Measurements from ENCODE around the gene MOCOS.

Gene MOCOS

GRCh38 chr18:36296650-36297416, 109.5 kb downstream of the MOCOS start:
- TF ChIP-seq ZBTB7A (IDR thresholded peaks at IDR 0.05; ENCODE audit: low read depth) (peak; percentile 59; the same call in 1 of the 2 replicates), RAD21 (IDR thresholded peaks at IDR 0.05; ENCODE audit: low read depth) (peak; percentile 48), REST (IDR thresholded peaks at IDR 0.05; ENCODE audit: low read depth) (no peak), CREB1 (IDR thresholded peaks at IDR 0.05; ENCODE audit: low read depth) (no peak), FOXM1 (IDR thresholded peaks at IDR 0.05; ENCODE audit: borderline replicate concordance, low read depth) (no peak), YY1 (IDR thresholded peaks at IDR 0.05; ENCODE audit: low read depth) (no peak)
- TF ChIP-seq, protein P1, sequence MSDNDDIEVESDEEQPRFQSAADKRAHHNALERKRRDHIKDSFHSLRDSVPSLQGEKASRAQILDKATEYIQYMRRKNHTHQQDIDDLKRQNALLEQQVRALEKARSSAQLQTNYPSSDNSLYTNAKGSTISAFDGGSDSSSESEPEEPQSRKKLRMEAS (IDR thresholded peaks at IDR 0.05): no peak

DNA sequence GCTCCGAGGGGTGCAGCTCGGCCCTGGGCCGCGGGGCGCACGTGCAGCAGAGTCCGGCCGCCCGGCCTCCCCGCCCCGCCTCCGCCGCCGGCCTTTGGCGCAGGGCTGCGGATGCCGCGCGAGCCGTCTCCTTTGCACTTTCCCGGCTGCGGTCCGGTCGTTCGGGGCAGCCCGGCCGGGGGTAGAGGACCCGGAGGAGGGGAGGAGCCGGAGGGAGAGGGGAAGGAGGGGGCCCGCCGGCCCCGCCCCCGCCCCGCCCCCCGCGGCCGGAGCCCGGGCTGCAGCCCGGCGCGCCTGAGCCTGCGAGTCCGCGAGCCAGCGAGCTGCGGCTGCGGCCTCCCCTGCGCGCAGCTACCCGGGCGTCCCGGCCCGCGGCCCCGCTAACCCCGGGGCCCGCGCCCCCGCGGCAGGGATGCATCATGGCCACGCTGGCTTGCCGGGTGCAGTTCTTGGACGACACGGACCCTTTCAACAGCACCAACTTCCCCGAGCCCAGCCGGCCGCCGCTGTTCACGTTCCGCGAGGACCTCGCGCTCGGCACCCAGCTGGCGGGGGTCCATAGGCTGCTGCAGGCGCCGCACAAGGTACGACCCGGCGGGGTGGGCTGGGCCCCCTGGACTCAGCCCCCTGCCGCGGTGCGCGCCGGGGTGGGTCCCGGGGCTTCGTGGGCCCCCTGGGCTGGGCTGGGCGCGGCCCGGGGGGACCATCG, 110.3 kb downstream of the MOCOS start, which contains the start of gene FHOD3:
TSS of gene FHOD3 (plus strand) at position 297 of the 709 bp plus-strand sequence. CDS start at position 420, 123 bp downstream.
- TF ChIP-seq, protein P1 (IDR thresholded peaks at IDR 0.05): no peak
- TF ChIP-seq, protein P2, sequence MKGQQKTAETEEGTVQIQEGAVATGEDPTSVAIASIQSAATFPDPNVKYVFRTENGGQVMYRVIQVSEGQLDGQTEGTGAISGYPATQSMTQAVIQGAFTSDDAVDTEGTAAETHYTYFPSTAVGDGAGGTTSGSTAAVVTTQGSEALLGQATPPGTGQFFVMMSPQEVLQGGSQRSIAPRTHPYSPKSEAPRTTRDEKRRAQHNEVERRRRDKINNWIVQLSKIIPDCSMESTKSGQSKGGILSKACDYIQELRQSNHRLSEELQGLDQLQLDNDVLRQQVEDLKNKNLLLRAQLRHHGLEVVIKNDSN (IDR thresholded peaks at IDR 0.05): no peak
- no peak for TF ChIP-seq TCF12 (IDR thresholded peaks at IDR 0.05; ENCODE audit: low read depth)
- no peak for TF ChIP-seq ZBTB7A (IDR thresholded peaks at IDR 0.05; ENCODE audit: low read depth)
- TF ChIP-seq TAF1 (IDR thresholded peaks at IDR 0.05; ENCODE audit: low read depth): no peak
- TF ChIP-seq NFIC (IDR thresholded peaks at IDR 0.05): no peak
- no peak for TF ChIP-seq REST (IDR thresholded peaks at IDR 0.05; ENCODE audit: low read depth)
- TF ChIP-seq CREB1 (IDR thresholded peaks at IDR 0.05; ENCODE audit: low read depth): no peak
- no peak for TF ChIP-seq EGR1 (IDR thresholded peaks at IDR 0.05)
- TF ChIP-seq TEAD4 (IDR thresholded peaks at IDR 0.05): no peak
- no peak for TF ChIP-seq EP300 (IDR thresholded peaks at IDR 0.05; ENCODE audit: borderline replicate concordance)
- no peak for TF ChIP-seq CEBPB (IDR thresholded peaks at IDR 0.05)
- TF ChIP-seq RAD21 (IDR thresholded peaks at IDR 0.05; ENCODE audit: low read depth): no peak
- no peak for TF ChIP-seq FOXM1 (IDR thresholded peaks at IDR 0.05; ENCODE audit: borderline replicate concordance, low read depth)
- TF ChIP-seq YY1 (IDR thresholded peaks at IDR 0.05; ENCODE audit: low read depth): no peak

- TF ChIP-seq YY1 (IDR thresholded peaks at IDR 0.05; ENCODE audit: low read depth) (no peak), CEBPB (IDR thresholded peaks at IDR 0.05) (no peak), EGR1 (IDR thresholded peaks at IDR 0.05) (no peak), RAD21 (IDR thresholded peaks at IDR 0.05; ENCODE audit: low read depth) (no peak)
Observed at GRCh38 chr18:36298126-36298741, 110.9 kb downstream of the MOCOS start.

GRCh38 chr18:36299015-36299414, 111.7 kb downstream of the MOCOS start:
- TF ChIP-seq CREB1 (IDR thresholded peaks at IDR 0.05; ENCODE audit: low read depth): no peak
- no peak for TF ChIP-seq EP300 (IDR thresholded peaks at IDR 0.05; ENCODE audit: borderline replicate concordance)
- TF ChIP-seq EGR1 (IDR thresholded peaks at IDR 0.05): no peak
- TF ChIP-seq, protein P2 (IDR thresholded peaks at IDR 0.05): no peak
- TF ChIP-seq YY1 (IDR thresholded peaks at IDR 0.05; ENCODE audit: low read depth): no peak
- TF ChIP-seq RAD21 (IDR thresholded peaks at IDR 0.05; ENCODE audit: low read depth): no peak
- TF ChIP-seq ZBTB7A (IDR thresholded peaks at IDR 0.05; ENCODE audit: low read depth): no peak
- TF ChIP-seq NFIC (IDR thresholded peaks at IDR 0.05): no peak
- no peak for TF ChIP-seq REST (IDR thresholded peaks at IDR 0.05; ENCODE audit: low read depth)
- TF ChIP-seq TCF12 (IDR thresholded peaks at IDR 0.05; ENCODE audit: low read depth): no peak
- no peak for TF ChIP-seq TAF1 (IDR thresholded peaks at IDR 0.05; ENCODE audit: low read depth)
- no peak for TF ChIP-seq TEAD4 (IDR thresholded peaks at IDR 0.05)
- TF ChIP-seq FOXM1 (IDR thresholded peaks at IDR 0.05; ENCODE audit: borderline replicate concordance, low read depth): no peak
- TF ChIP-seq, protein P1 (IDR thresholded peaks at IDR 0.05): no peak
- no peak for TF ChIP-seq CEBPB (IDR thresholded peaks at IDR 0.05)
